CD4-positive, alpha-beta T cell treated with Interleukin-12 subunit alpha and Interleukin-12 subunit beta, for 1 hour (primary cell): Measurements from ENCODE around the gene IGF2.
A peak's percentile ranks its signal among the peaks of the same experiment; 100 is the strongest.

Experiments used
- DNase-seq: peaks from one replicate; pipeline ENCODE4 v3.0.0-alpha.2; 2020

Gene IGF2

GRCh38 chr11:2090172-2091111 lies 48.7 kb downstream of the IGF2 start:
- no peak for DNase-seq

- DNase-seq: peak; percentile 19
These were observed 49.5 kb downstream of the IGF2 start for GRCh38 chr11:2089536-2090165.

GRCh38 chr11:2088746-2089535 lies 50.2 kb downstream of the IGF2 start:
- no peak for DNase-seq

- no peak for DNase-seq
These were observed 50.9 kb downstream of the IGF2 start for GRCh38 chr11:2088284-2088683.

- DNase-seq: no peak
These were observed 52.7 kb downstream of the IGF2 start for GRCh38 chr11:2086239-2087040.

- DNase-seq: no peak
These were observed 53.7 kb downstream of the IGF2 start for GRCh38 chr11:2085251-2086066.

- no peak for DNase-seq
These were observed 54.5 kb downstream of the IGF2 start for GRCh38 chr11:2084721-2085120.
